Gastrocnemius medialis (tissue), 4 donors: ENCODE data around the gene PCCA.

Experiments
- POLR2A ChIP-seq, 2 donors: fragments of 450-650 bp; IDR thresholded peaks; one replicate each; pipeline ENCODE4 v1.6.1; 2017; ENCODE audit warnings: antibody characterized with exemption in 2 of 2, mild to moderate bottlenecking in 2 of 2, moderate library complexity in 2 of 2
- TF ChIP-seq, protein P1 (sequence below), 5 experiments: fragments of 450-650 bp in 3 of 5; fragments of 200-600 bp in 2 of 5; sonication (generic) in 2 of 5; IDR thresholded peaks in 4 of 5; conservative IDR thresholded peaks in 1 of 5; 1 replicate in 4 of 5; 2 replicates in 1 of 5; pipeline ENCODE4 v1.5.1; 2016 to 2019; ENCODE audit warnings: antibody characterized with exemption in 5 of 5, mild to moderate bottlenecking in 3 of 5, moderate library complexity in 3 of 5

DNA sequence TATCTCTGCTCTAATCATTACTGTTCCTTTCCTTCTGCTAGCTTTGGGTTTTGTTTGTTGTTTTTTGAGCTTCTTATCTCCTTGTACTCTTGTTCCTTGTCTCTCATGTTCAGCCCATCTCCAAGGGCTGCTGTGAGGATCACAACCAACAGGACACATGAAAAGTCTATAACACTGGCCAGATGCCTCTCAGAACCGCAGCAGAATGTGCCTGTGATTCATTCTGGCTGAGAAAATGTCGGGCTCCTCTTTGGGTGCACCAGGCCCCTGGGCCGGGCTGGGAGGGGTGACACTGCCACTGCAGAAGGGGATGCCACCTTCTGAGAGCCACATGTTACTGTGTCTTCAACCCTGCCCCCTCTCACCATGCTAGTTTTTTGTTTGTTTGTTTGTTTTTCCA is 451.7 kb downstream of the PCCA start:
- TF ChIP-seq POLR2A (IDR thresholded peaks at IDR 0.05): no peak
- TF ChIP-seq, protein P1, sequence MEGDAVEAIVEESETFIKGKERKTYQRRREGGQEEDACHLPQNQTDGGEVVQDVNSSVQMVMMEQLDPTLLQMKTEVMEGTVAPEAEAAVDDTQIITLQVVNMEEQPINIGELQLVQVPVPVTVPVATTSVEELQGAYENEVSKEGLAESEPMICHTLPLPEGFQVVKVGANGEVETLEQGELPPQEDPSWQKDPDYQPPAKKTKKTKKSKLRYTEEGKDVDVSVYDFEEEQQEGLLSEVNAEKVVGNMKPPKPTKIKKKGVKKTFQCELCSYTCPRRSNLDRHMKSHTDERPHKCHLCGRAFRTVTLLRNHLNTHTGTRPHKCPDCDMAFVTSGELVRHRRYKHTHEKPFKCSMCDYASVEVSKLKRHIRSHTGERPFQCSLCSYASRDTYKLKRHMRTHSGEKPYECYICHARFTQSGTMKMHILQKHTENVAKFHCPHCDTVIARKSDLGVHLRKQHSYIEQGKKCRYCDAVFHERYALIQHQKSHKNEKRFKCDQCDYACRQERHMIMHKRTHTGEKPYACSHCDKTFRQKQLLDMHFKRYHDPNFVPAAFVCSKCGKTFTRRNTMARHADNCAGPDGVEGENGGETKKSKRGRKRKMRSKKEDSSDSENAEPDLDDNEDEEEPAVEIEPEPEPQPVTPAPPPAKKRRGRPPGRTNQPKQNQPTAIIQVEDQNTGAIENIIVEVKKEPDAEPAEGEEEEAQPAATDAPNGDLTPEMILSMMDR (IDR thresholded peaks at IDR 0.05 in 4 of 5, conservative IDR thresholded peaks at IDR 0.05 in 1 of 5): no peak
